WTC11 (cell line): ENCODE measurements around the gene LCLAT1.

Source experiments
- NR3C1 ChIP-seq: sonication (generic); formaldehyde crosslinking; conservative IDR thresholded peaks from 2 replicates; pipeline ENCODE4 v1.8.1; 2023; ENCODE audit warnings: low read depth, mild to moderate bottlenecking, missing genetic modification reagents
- TF ChIP-seq, protein P1 (sequence below): sonication (generic); formaldehyde crosslinking; IDR thresholded peaks from 2 replicates; pipeline ENCODE4 v1.8.1; 2022; ENCODE audit warnings: low read depth, missing genetic modification reagents, borderline replicate concordance
- TF ChIP-seq, protein P2 (sequence below): fragments of 200-600 bp; IDR thresholded peaks from 2 replicates; pipeline ENCODE4 v1.8.0; 2022; ENCODE audit warnings: antibody characterized with exemption
- TF ChIP-seq, protein P3 (sequence below): fragments of 250-450 bp; sonication (Bioruptor Pico); IDR thresholded peaks from 2 replicates; pipeline ENCODE4 v2.1.2; 2022; ENCODE audit warnings: mild to moderate bottlenecking, moderate library complexity
- TF ChIP-seq, protein P4 (sequence below): sonication (generic); formaldehyde crosslinking; IDR thresholded peaks from 2 replicates; pipeline ENCODE4 v1.8.0; 2022; ENCODE audit warnings: mild to moderate bottlenecking, missing genetic modification reagents

DNA sequence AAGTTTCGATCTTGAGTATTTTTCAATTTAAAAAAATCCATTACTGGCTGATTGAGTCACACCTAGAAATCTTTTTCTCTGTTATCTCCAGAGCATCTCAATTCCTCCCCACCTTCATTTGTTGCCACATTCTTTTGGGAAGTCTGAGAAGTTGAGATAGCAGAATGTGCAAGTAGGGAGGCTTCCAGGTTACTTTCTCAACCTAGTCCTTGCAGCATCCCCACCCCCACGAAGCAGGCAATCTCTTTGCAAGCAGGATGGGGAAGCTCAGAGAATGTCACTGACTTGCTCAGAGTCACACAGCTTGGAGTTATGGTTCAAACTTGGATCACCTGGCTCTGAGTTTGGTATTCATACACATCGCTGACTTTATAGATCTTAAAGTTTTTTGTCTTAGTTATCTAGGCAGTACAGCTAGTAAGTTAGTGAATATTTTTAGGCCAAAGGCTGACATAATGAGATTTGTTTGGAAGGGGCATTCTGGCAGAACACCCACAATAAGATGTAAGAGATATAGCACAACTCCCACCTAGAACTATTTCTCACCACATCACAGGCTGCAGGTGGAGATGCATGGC is 25.9 kb upstream of the LCLAT1 start:
- TF ChIP-seq, protein P1, sequence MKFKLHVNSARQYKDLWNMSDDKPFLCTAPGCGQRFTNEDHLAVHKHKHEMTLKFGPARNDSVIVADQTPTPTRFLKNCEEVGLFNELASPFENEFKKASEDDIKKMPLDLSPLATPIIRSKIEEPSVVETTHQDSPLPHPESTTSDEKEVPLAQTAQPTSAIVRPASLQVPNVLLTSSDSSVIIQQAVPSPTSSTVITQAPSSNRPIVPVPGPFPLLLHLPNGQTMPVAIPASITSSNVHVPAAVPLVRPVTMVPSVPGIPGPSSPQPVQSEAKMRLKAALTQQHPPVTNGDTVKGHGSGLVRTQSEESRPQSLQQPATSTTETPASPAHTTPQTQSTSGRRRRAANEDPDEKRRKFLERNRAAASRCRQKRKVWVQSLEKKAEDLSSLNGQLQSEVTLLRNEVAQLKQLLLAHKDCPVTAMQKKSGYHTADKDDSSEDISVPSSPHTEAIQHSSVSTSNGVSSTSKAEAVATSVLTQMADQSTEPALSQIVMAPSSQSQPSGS (CRISPR knock-in tag), result no peak
- TF ChIP-seq, protein P2, sequence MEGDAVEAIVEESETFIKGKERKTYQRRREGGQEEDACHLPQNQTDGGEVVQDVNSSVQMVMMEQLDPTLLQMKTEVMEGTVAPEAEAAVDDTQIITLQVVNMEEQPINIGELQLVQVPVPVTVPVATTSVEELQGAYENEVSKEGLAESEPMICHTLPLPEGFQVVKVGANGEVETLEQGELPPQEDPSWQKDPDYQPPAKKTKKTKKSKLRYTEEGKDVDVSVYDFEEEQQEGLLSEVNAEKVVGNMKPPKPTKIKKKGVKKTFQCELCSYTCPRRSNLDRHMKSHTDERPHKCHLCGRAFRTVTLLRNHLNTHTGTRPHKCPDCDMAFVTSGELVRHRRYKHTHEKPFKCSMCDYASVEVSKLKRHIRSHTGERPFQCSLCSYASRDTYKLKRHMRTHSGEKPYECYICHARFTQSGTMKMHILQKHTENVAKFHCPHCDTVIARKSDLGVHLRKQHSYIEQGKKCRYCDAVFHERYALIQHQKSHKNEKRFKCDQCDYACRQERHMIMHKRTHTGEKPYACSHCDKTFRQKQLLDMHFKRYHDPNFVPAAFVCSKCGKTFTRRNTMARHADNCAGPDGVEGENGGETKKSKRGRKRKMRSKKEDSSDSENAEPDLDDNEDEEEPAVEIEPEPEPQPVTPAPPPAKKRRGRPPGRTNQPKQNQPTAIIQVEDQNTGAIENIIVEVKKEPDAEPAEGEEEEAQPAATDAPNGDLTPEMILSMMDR, result no peak
- TF ChIP-seq, protein P3, sequence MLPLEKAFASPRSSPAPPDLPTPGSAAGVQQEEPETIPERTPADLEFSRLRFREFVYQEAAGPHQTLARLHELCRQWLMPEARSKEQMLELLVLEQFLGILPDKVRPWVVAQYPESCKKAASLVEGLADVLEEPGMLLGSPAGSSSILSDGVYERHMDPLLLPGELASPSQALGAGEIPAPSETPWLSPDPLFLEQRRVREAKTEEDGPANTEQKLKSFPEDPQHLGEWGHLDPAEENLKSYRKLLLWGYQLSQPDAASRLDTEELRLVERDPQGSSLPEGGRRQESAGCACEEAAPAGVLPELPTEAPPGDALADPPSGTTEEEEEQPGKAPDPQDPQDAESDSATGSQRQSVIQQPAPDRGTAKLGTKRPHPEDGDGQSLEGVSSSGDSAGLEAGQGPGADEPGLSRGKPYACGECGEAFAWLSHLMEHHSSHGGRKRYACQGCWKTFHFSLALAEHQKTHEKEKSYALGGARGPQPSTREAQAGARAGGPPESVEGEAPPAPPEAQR (CRISPR knock-in tag), result no peak
- TF ChIP-seq, protein P4, sequence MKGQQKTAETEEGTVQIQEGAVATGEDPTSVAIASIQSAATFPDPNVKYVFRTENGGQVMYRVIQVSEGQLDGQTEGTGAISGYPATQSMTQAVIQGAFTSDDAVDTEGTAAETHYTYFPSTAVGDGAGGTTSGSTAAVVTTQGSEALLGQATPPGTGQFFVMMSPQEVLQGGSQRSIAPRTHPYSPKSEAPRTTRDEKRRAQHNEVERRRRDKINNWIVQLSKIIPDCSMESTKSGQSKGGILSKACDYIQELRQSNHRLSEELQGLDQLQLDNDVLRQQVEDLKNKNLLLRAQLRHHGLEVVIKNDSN (CRISPR knock-in tag), result no peak
- no peak for TF ChIP-seq NR3C1 (CRISPR knock-in tag)
